ENCODE data around the gene BPI. TPM values are rescaled to one million over a fixed set of nuclear protein-coding genes. Genes with fewer than 3 reads are reported as not detected.
"Not testable (repeated sequence)": the region's sequence is repeated elsewhere in the genome, so short reads cannot be mapped to it uniquely, and the experiment has no call there.

The BPI gene
- total RNA-seq, 4 donors from 2014 or later, result 0.27 to 11.5 (median 3.5) TPM; not detected in 1

DNA sequence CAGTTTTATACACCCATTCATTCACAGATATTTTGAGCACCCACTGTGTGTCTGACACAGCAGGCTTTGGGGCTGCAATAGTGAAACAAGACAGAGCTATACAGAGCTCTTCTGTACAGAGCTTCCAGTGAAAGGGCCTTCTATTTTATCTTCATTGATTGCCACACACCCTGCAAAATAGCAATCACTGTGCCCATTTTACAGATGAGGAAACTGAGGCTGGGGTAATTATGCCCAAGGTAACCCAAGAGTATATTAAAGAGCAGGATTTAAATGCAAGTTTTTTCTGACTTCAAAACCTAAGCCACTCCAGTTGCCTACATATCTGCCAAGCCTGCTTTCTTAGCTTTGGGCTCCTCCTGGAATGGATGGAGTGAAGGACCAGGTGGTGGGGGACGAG is 4.5 kb downstream of the BPI start:
- Histone ChIP-seq H3K9me3 (no peaks in the 10 kb centered on the region), H3K27me3 (no peaks in the 10 kb centered on the region), H3K36me3 (no peaks in the 10 kb centered on the region), H3K4me1 (no peaks in the 10 kb centered on the region), H3K27ac (no peak overlapping the region), H3K4me3 (no peak overlapping the region)
- TF ChIP-seq, protein P1, sequence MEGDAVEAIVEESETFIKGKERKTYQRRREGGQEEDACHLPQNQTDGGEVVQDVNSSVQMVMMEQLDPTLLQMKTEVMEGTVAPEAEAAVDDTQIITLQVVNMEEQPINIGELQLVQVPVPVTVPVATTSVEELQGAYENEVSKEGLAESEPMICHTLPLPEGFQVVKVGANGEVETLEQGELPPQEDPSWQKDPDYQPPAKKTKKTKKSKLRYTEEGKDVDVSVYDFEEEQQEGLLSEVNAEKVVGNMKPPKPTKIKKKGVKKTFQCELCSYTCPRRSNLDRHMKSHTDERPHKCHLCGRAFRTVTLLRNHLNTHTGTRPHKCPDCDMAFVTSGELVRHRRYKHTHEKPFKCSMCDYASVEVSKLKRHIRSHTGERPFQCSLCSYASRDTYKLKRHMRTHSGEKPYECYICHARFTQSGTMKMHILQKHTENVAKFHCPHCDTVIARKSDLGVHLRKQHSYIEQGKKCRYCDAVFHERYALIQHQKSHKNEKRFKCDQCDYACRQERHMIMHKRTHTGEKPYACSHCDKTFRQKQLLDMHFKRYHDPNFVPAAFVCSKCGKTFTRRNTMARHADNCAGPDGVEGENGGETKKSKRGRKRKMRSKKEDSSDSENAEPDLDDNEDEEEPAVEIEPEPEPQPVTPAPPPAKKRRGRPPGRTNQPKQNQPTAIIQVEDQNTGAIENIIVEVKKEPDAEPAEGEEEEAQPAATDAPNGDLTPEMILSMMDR (IDR thresholded peaks at IDR 0.05), result no peak
- no peak for TF ChIP-seq POLR2A (IDR thresholded peaks at IDR 0.05)
- DNase-seq, result no peak
- intact Hi-C loops (cut with DNase I; ENCODE audit: low total_unique reads), result no loop called here

DNA sequence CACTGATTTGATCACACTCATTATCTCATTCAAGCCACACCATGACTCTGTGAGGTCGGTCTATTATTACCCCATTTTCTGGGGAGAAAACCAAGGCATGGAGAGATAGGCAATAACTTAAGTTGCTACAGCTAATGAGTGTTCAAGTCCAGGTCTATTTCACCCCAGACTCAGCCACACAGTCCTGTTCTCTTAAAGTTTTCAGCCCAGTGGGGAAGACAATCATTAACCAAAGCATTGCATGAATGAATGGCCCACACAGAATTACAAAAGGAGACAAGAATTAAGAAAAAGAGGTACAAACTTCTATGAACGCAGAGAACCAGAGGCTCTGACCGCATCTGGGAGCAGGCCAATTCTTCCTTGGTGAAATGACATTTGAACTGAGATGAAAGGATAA is 7.1 kb downstream of the BPI start:
- no peaks in the 10 kb centered on the region for H3K4me1 ChIP-seq
- H3K36me3 ChIP-seq, result no peaks in the 10 kb centered on the region
- no peak for DNase-seq
- TF ChIP-seq POLR2A (IDR thresholded peaks at IDR 0.05), result no peak
- TF ChIP-seq, protein P1 (IDR thresholded peaks at IDR 0.05), result no peak
- intact Hi-C loops (cut with DNase I; ENCODE audit: low total_unique reads), result no loop called here
- no peak overlapping the region for H3K27ac ChIP-seq
- no peak overlapping the region for H3K4me3 ChIP-seq
- H3K27me3 ChIP-seq, result no peaks in the 10 kb centered on the region
- H3K9me3 ChIP-seq, result no peaks in the 10 kb centered on the region

DNA sequence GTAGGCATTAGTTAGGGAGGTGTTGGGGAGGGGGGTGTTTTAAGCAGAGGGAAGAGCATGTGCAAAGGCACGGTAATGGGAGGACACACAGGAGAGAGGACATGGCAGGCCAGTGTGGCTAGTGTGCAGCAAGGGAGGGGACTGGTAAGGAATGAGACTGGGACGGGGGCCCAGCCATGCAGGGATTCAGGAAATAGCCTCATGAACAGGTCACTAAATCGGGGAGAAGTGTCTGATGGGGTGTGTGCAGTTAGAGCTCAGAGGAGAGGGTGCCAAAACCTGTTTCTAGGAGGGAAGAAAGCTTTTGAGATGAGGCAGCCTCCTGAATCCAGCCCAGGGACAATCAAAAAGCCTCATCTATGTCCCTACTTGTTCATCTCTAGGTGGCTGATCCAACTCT is 7.5 kb downstream of the BPI start:
- Histone ChIP-seq H3K36me3 (no peaks in the 10 kb centered on the region), H3K27ac (no peak overlapping the region), H3K27me3 (no peaks in the 10 kb centered on the region), H3K4me3 (no peak overlapping the region), H3K4me1 (no peaks in the 10 kb centered on the region), H3K9me3 (no peaks in the 10 kb centered on the region)
- no peak for DNase-seq
- TF ChIP-seq, protein P1 (IDR thresholded peaks at IDR 0.05), result no peak
- no peak for TF ChIP-seq POLR2A (IDR thresholded peaks at IDR 0.05)
- intact Hi-C loops (cut with DNase I; ENCODE audit: low total_unique reads), result no loop called here

DNA sequence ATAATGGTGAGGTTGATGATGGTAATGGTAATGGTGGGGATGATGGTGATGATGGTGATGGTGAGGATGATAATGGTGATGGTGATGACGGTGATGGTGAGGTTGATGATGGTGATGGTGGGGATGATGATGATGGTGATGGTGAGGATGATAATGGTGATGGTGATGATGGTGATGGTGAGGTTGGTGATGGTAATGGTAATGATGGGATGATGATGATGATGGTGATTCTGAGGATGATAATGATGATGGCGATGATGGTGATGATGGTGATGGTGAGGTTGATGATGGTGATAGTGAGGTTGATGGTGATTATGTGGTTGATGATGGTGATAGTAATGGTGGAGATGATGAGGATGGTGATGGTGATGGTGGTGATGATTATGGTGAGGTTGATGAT is 9.7 kb downstream of the BPI start:
- no peaks in the 10 kb centered on the region for H3K36me3 ChIP-seq
- intact Hi-C loops (cut with DNase I; ENCODE audit: low total_unique reads), result no loop called here
- no peak overlapping the region for H3K4me3 ChIP-seq
- no peak for DNase-seq
- no peaks in the 10 kb centered on the region for H3K27me3 ChIP-seq
- H3K9me3 ChIP-seq, result no peaks in the 10 kb centered on the region
- H3K27ac ChIP-seq, result no peak overlapping the region
- no peaks in the 10 kb centered on the region for H3K4me1 ChIP-seq
- no peak for TF ChIP-seq POLR2A (IDR thresholded peaks at IDR 0.05)
- TF ChIP-seq, protein P1 (IDR thresholded peaks at IDR 0.05), result no peak

DNA sequence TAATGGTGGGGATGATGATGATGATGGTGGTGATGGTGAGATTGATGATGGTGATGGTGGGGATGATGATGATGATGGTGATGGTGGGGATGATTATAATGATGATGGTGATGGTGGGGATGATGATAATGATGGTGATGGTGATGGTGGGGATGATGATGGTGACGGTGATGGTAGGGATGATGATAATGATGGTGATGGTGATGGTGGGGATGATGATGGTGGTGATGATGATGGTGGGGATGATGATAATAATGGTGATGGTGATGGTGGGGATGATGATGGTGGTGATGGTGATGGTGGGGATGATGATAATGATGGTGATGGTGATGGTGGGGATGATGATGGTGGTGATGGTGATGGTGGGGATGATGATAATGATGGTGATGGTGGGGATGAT is 10.4 kb downstream of the BPI start:
- H3K27me3 ChIP-seq; H3K36me3 ChIP-seq; intact Hi-C loops (cut with DNase I; ENCODE audit: low total_unique reads); H3K4me3 ChIP-seq; H3K9me3 ChIP-seq; DNase-seq; H3K27ac ChIP-seq; H3K4me1 ChIP-seq: not testable (repeated sequence)

DNA sequence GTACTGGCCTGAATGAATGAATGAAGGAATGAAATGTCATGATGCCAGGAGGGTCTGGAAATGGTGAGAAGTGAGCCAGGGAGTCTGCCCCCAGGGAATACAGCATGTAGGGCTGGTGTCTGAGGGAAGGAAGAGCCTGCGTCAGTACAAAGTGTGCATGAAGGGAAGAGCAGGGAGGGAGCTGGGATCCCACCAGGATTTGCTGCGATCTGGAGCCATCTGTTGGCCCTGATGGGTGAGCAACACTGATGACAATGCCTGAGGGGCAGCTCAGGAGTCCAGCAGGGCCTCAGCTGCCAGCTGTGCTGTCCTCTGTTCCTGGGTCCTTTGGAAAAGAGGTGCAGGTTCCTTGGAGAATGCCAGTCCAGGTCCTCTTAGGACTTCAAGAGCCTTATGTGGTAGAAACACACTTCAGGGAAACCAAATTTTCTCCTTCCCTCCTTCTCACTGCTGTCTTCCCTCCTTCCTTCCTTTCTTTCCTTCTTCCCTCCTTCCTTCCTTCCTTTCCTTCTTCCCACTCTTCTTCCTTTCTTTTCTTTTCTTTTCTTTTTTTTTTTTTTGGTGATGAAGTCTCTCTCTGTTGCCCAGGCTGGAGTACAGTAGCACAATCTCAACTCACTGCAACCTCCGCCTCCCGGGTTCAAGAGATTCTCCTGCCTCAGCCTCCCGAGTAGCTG is 11.5 kb downstream of the BPI start:
- no peaks in the 10 kb centered on the region for H3K9me3 ChIP-seq
- no peaks in the 10 kb centered on the region for H3K27me3 ChIP-seq
- no peak overlapping the region for H3K4me3 ChIP-seq
- no peaks in the 10 kb centered on the region for H3K36me3 ChIP-seq
- no peak overlapping the region for H3K27ac ChIP-seq
- intact Hi-C loops (cut with DNase I; ENCODE audit: low total_unique reads), result no loop called here
- H3K4me1 ChIP-seq, result no peaks in the 10 kb centered on the region
- TF ChIP-seq, protein P1 (IDR thresholded peaks at IDR 0.05), result no peak
- TF ChIP-seq POLR2A (IDR thresholded peaks at IDR 0.05), result no peak
- DNase-seq, result peak in 1 of 2 donors; percentile 26
